ENCODE results near the gene HOXB2.

GRCh38 chr17:48586355-48587258, 41.7 kb upstream of the HOXB2 start:
- TF ChIP-seq, protein P1, sequence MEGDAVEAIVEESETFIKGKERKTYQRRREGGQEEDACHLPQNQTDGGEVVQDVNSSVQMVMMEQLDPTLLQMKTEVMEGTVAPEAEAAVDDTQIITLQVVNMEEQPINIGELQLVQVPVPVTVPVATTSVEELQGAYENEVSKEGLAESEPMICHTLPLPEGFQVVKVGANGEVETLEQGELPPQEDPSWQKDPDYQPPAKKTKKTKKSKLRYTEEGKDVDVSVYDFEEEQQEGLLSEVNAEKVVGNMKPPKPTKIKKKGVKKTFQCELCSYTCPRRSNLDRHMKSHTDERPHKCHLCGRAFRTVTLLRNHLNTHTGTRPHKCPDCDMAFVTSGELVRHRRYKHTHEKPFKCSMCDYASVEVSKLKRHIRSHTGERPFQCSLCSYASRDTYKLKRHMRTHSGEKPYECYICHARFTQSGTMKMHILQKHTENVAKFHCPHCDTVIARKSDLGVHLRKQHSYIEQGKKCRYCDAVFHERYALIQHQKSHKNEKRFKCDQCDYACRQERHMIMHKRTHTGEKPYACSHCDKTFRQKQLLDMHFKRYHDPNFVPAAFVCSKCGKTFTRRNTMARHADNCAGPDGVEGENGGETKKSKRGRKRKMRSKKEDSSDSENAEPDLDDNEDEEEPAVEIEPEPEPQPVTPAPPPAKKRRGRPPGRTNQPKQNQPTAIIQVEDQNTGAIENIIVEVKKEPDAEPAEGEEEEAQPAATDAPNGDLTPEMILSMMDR (IDR thresholded peaks at IDR 0.05): no peak
- TF ChIP-seq ZFP36 (IDR thresholded peaks at IDR 0.05; ENCODE audit: borderline replicate concordance, partially characterized antibody) (no peak), CHD2 (IDR thresholded peaks at IDR 0.05; ENCODE audit: low read length, partially characterized antibody) (no peak), EP300 (IDR thresholded peaks at IDR 0.05) (no peak), ZSCAN20 (CRISPR knock-in tag; IDR thresholded peaks at IDR 0.05) (no peak), KDM5A (IDR thresholded peaks at IDR 0.05) (no peak)

Measured in A549 (cell line).